Loucy (cell line): ENCODE data around the gene RBBP9.
"Not testable (repeated sequence)": the region's sequence is repeated elsewhere in the genome, so short reads cannot be mapped to it uniquely, and the experiment has no call there.

Experiments
- H2AFZ ChIP-seq: fragments of 200-600 bp; sonication (generic); 2 replicates; pipeline ENCODE4 v1.6.0; 2016; ENCODE audit warnings: antibody characterized with exemption, mild to moderate bottlenecking, low read length, moderate library complexity
- H3F3A ChIP-seq: fragments of 200-600 bp; 2 replicates; pipeline ENCODE4 v1.6.0; 2016; ENCODE audit warnings: antibody characterized with exemption, low read depth, mild to moderate bottlenecking
- H3K27me3 ChIP-seq: fragments of 200-600 bp; sonication (generic); 2 replicates; pipeline ENCODE4 v1.6.1; 2014; ENCODE audit warnings: low read length, mild to moderate bottlenecking; ENCODE audit not compliant: insufficient read depth, poor library complexity, severe bottlenecking
- H3K36me3 ChIP-seq: fragments of 200-600 bp; sonication (generic); 2 replicates; pipeline ENCODE4 v1.6.1; 2016; ENCODE audit warnings: low read length; ENCODE audit not compliant: insufficient read depth
- H3K4me1 ChIP-seq: fragments of 200-600 bp; sonication (generic); 2 replicates; pipeline ENCODE4 v1.5.1; 2014; ENCODE audit warnings: low read length, mild to moderate bottlenecking; ENCODE audit not compliant: insufficient read depth, poor library complexity, severe bottlenecking
- H3K4me2 ChIP-seq: fragments of 200-600 bp; sonication (generic); 2 replicates; pipeline ENCODE4 v1.6.0; 2014; ENCODE audit warnings: antibody characterized with exemption, low read length, low read depth, mild to moderate bottlenecking; ENCODE audit not compliant: poor library complexity, severe bottlenecking
- H3K4me3 ChIP-seq: fragments of 200-600 bp; sonication (generic); 2 replicates; pipeline ENCODE4 v1.5.1; 2014; ENCODE audit warnings: low read length, mild to moderate bottlenecking, mixed read lengths; ENCODE audit not compliant: poor library complexity, severe bottlenecking
- H3K79me2 ChIP-seq: fragments of 200-600 bp; sonication (generic); 2 replicates; pipeline ENCODE4 v1.6.1; 2014; ENCODE audit warnings: low read length; ENCODE audit not compliant: insufficient read depth
- H3K9ac ChIP-seq: fragments of 200-600 bp; sonication (generic); 2 replicates; pipeline ENCODE4 v1.6.0; 2014; ENCODE audit warnings: mild to moderate bottlenecking, low read depth, low read length, moderate library complexity; ENCODE audit not compliant: poor library complexity, severe bottlenecking
- H3K9me2 ChIP-seq: fragments of 200-600 bp; sonication (generic); replicated peaks from 2 replicates; pipeline ENCODE4 v1.6.1; 2016; ENCODE audit warnings: low read depth, low read length, mixed read lengths
- H3K9me3 ChIP-seq: fragments of 200-600 bp; sonication (generic); 2 replicates; pipeline ENCODE4 v1.6.1; 2014; ENCODE audit warnings: mild to moderate bottlenecking, antibody characterized with exemption, low read length, low read depth; ENCODE audit not compliant: insufficient read depth
- H4K20me1 ChIP-seq: fragments of 200-600 bp; sonication (generic); 2 replicates; pipeline ENCODE4 v1.6.0; 2014; ENCODE audit warnings: antibody characterized with exemption, low read length, mild to moderate bottlenecking; ENCODE audit not compliant: insufficient read depth, poor library complexity, severe bottlenecking
- EZH2phosphoT487 ChIP-seq: fragments of 200-600 bp; IDR thresholded peaks from 2 replicates; pipeline ENCODE4 v1.6.1; 2018; ENCODE audit warnings: antibody characterized with exemption, mild to moderate bottlenecking, moderate library complexity, borderline replicate concordance
- TF ChIP-seq, protein P1 (sequence below): fragments of 200-600 bp; sonication (generic); conservative IDR thresholded peaks from 2 replicates; pipeline ENCODE4 v1.5.1; 2014; ENCODE audit warnings: mild to moderate bottlenecking, antibody characterized with exemption, low read length

The RBBP9 gene

DNA sequence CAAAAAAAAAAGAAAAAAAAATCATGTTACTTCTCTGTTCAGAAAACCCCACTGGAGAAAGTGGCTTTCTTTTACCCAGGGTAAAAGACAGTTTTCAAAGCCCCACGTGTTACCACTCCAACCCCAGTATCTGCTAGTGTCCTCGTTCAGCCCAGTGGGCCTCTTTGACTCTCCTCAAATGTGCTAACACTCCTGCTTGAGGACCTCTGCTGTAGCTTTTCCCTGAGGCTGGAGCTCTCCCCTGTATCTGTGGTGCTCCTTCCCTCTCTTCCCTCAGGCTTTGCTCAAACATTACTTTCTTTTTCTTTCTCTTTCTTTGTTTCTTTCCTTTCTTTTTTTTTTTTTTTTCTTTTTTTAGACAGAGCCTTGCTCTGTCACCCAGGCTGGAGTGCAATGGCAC, 26.0 kb upstream of the RBBP9 start:
- no peaks in the 10 kb centered on the region for H3K4me1 ChIP-seq
- H3K9me2 ChIP-seq, result no peaks in the 10 kb centered on the region
- H3K9me3 ChIP-seq, result no peaks in the 10 kb centered on the region
- H3K79me2 ChIP-seq, result no peaks in the 10 kb centered on the region
- no peaks in the 10 kb centered on the region for H4K20me1 ChIP-seq
- H3K9ac ChIP-seq, result no peak overlapping the region
- no peaks in the 10 kb centered on the region for H3K27me3 ChIP-seq
- no peaks in the 10 kb centered on the region for H3F3A ChIP-seq
- peaks cover 39% of the 10 kb centered on the region for H3K36me3 ChIP-seq
- H2AFZ ChIP-seq, result no peak overlapping the region
- no peak overlapping the region for H3K4me3 ChIP-seq
- TF ChIP-seq, protein P1, sequence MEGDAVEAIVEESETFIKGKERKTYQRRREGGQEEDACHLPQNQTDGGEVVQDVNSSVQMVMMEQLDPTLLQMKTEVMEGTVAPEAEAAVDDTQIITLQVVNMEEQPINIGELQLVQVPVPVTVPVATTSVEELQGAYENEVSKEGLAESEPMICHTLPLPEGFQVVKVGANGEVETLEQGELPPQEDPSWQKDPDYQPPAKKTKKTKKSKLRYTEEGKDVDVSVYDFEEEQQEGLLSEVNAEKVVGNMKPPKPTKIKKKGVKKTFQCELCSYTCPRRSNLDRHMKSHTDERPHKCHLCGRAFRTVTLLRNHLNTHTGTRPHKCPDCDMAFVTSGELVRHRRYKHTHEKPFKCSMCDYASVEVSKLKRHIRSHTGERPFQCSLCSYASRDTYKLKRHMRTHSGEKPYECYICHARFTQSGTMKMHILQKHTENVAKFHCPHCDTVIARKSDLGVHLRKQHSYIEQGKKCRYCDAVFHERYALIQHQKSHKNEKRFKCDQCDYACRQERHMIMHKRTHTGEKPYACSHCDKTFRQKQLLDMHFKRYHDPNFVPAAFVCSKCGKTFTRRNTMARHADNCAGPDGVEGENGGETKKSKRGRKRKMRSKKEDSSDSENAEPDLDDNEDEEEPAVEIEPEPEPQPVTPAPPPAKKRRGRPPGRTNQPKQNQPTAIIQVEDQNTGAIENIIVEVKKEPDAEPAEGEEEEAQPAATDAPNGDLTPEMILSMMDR, result no peak
- TF ChIP-seq EZH2phosphoT487, result no peak
- no peak overlapping the region for H3K4me2 ChIP-seq

DNA sequence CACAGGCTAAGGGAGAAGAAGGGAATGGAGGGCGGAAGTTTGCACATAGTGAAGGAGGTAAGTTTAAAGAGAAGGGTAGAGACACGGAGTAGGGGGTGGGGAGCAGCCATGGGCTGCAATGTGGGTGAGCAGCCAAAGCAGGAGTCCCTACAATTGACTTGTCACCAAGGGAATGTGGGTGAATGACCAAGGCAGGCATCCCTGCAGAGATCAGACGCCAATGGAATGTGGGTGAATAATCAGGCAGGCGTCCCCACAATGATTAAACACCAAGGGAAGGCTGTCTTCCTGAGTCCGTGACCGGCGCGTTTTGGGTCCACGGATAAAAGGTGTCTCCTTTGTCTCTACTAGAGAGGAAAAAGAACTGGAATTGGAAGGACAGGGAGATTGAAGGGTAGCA, 25.0 kb upstream of the RBBP9 start:
- not testable (repeated sequence) for H3K9ac ChIP-seq, H3K9me2 ChIP-seq, H3F3A ChIP-seq, H2AFZ ChIP-seq, H3K9me3 ChIP-seq, H3K27me3 ChIP-seq, H4K20me1 ChIP-seq, H3K4me3 ChIP-seq, H3K4me1 ChIP-seq, H3K79me2 ChIP-seq, H3K4me2 ChIP-seq
- peaks cover 29% of the 10 kb centered on the region for H3K36me3 ChIP-seq

DNA sequence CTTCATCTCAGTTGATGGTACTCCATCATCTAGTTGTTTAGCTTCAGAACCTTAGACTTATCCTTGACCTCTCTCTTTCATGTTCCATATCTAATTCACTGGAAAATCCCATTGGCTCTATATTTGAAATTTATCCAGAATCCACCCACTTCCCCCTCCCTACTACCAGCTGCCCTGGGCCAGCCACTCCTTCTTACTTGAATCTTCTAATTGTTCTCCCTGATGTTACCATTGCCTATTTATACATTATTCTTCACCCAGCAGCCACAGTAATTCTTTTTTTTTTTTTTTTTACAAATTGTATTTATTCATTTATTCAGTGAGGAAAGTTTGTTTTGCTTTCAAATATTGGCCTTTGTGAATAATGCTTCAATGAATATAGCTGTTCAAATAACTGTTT, 18.9 kb upstream of the RBBP9 start:
- Histone ChIP-seq H3K9ac (no peak overlapping the region), H3K4me1 (peaks cover 5% of the 10 kb centered on the region), H4K20me1 (no peaks in the 10 kb centered on the region), H3K27me3 (no peaks in the 10 kb centered on the region), H3K79me2 (no peaks in the 10 kb centered on the region), H3K9me3 (no peaks in the 10 kb centered on the region), H3K4me3 (no peak overlapping the region), H3K36me3 (peaks cover 7% of the 10 kb centered on the region; the same call in 1 of the 2 replicates), H3F3A (no peaks in the 10 kb centered on the region), H3K4me2 (no peak overlapping the region), H2AFZ (no peak overlapping the region), H3K9me2 (no peaks in the 10 kb centered on the region)
- TF ChIP-seq, protein P1, result no peak
- TF ChIP-seq EZH2phosphoT487, result no peak

DNA sequence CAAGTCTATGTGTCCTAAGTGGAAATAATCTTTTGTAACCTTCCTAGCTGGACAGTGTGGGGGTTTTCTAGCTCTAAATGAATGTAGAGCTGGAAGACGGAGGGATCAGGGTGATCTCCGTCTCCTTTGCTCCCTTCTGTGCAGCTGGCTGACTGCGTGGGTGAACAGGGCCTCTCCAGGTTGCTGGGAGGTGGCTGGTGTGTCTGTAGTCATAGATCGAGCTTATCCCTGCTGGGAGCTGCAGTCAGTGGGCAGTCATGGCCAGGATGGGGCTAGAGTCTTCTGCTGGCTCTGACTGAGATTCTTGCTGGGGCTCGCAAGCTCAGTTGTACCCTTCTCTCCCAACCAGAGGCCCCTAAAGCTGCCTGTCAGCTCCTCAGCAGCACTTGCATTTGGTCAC, 17.1 kb upstream of the RBBP9 start:
- Histone ChIP-seq H3K9me2 (no peaks in the 10 kb centered on the region), H3K9ac (no peak overlapping the region), H3K9me3 (no peaks in the 10 kb centered on the region), H3K4me1 (peaks cover 10% of the 10 kb centered on the region), H3F3A (no peaks in the 10 kb centered on the region), H3K4me2 (peak overlapping the region; percentile 35), H4K20me1 (peaks cover 2% of the 10 kb centered on the region), H3K4me3 (no peak overlapping the region), H3K79me2 (peaks cover 4% of the 10 kb centered on the region), H3K27me3 (no peaks in the 10 kb centered on the region), H2AFZ (no peak overlapping the region), H3K36me3 (peaks cover 7% of the 10 kb centered on the region; the same call in 1 of the 2 replicates)
- TF ChIP-seq, protein P1, result no peak
- no peak for TF ChIP-seq EZH2phosphoT487
